Measurements from ENCODE around the gene OXGR1.
A peak's percentile ranks its signal among the peaks of the same experiment; 100 is the strongest.
"Not testable (repeated sequence)": the region's sequence is repeated elsewhere in the genome, so short reads cannot be mapped to it uniquely, and the experiment has no call there.

Gene OXGR1

GRCh38 chr13:97028441-97029299 is 34.4 kb upstream of the OXGR1 start:
- Histone ChIP-seq H3K36me3 (replicated peaks; ENCODE audit: low read depth, low read length) (no peaks in the 10 kb centered on the region), H3K79me2 (ENCODE audit: low read length) (no peaks in the 10 kb centered on the region), H3K4me1 (ENCODE audit: low read length) (peaks cover 34% of the 10 kb centered on the region), H2AFZ (ENCODE audit: low read depth, low read length) (no peak overlapping the region), H3K4me2 (ENCODE audit: low read length) (peak overlapping the region; percentile 79), H3K27me3 (ENCODE audit: low read depth, low read length) (no peaks in the 10 kb centered on the region), H3K27ac (ENCODE audit: low read length) (peak overlapping the region; percentile 95), H3K9ac (ENCODE audit: low read length) (peak overlapping the region; percentile 66), H3K4me3 (ENCODE audit: low read length) (peak overlapping the region; percentile 71), H4K20me1 (ENCODE audit: insufficient read depth, low read length) (no peaks in the 10 kb centered on the region), H3K9me3 (ENCODE audit: insufficient read depth, low read length) (no peaks in the 10 kb centered on the region)
- peak; percentile 95 for TF ChIP-seq CTCF (IDR thresholded peaks at IDR 0.05; ENCODE audit: low read depth, low read length)
- no peak for TF ChIP-seq EZH2phosphoT487 (IDR thresholded peaks at IDR 0.05; ENCODE audit: low read depth)

- H3K4me2 ChIP-seq (ENCODE audit: low read length): no peak overlapping the region
- H3K4me3 ChIP-seq (ENCODE audit: low read length): no peak overlapping the region
- no peaks in the 10 kb centered on the region for H3K79me2 ChIP-seq (ENCODE audit: low read length)
- no peaks in the 10 kb centered on the region for H3K36me3 ChIP-seq (replicated peaks; ENCODE audit: low read depth, low read length)
- H3K27me3 ChIP-seq (ENCODE audit: low read depth, low read length): 0 out of 2 replicates have a peak, but pooled peaks cover 3% of the 10 kb centered on the region
- peaks cover 34% of the 10 kb centered on the region for H3K4me1 ChIP-seq (ENCODE audit: low read length)
- no peaks in the 10 kb centered on the region for H4K20me1 ChIP-seq (ENCODE audit: insufficient read depth, low read length)
- no peak overlapping the region for H2AFZ ChIP-seq (ENCODE audit: low read depth, low read length)
- TF ChIP-seq EZH2phosphoT487 (IDR thresholded peaks at IDR 0.05; ENCODE audit: low read depth): no peak
- TF ChIP-seq CTCF (IDR thresholded peaks at IDR 0.05; ENCODE audit: low read depth, low read length): no peak
- no peaks in the 10 kb centered on the region for H3K9me3 ChIP-seq (ENCODE audit: insufficient read depth, low read length)
- no peak overlapping the region for H3K9ac ChIP-seq (ENCODE audit: low read length)
- H3K27ac ChIP-seq (ENCODE audit: low read length): no peak overlapping the region
Observed at GRCh38 chr13:97027162-97027554, 32.9 kb upstream of the OXGR1 start.

- Histone ChIP-seq H2AFZ (ENCODE audit: low read depth, low read length) (no peak overlapping the region), H3K9me3 (ENCODE audit: insufficient read depth, low read length) (no peaks in the 10 kb centered on the region), H3K36me3 (replicated peaks; ENCODE audit: low read depth, low read length) (no peaks in the 10 kb centered on the region), H3K27ac (ENCODE audit: low read length) (no peak overlapping the region), H3K4me3 (ENCODE audit: low read length) (no peak overlapping the region), H3K27me3 (ENCODE audit: low read depth, low read length) (0 out of 2 replicates have a peak, but pooled peaks cover 3% of the 10 kb centered on the region), H3K9ac (ENCODE audit: low read length) (no peak overlapping the region), H3K79me2 (ENCODE audit: low read length) (no peaks in the 10 kb centered on the region), H3K4me2 (ENCODE audit: low read length) (no peak overlapping the region), H4K20me1 (ENCODE audit: insufficient read depth, low read length) (no peaks in the 10 kb centered on the region), H3K4me1 (ENCODE audit: low read length) (peaks cover 34% of the 10 kb centered on the region)
- TF ChIP-seq EZH2phosphoT487 (IDR thresholded peaks at IDR 0.05; ENCODE audit: low read depth): no peak
- TF ChIP-seq CTCF (IDR thresholded peaks at IDR 0.05; ENCODE audit: low read depth, low read length): no peak
Observed at GRCh38 chr13:97026531-97027161, 32.4 kb upstream of the OXGR1 start.

GRCh38 chr13:97023812-97024211 is 29.5 kb upstream of the OXGR1 start:
- not testable (repeated sequence) for H3K4me3 ChIP-seq (ENCODE audit: low read length); H3K9me3 ChIP-seq (ENCODE audit: insufficient read depth, low read length); H3K79me2 ChIP-seq (ENCODE audit: low read length); H4K20me1 ChIP-seq (ENCODE audit: insufficient read depth, low read length); H3K9ac ChIP-seq (ENCODE audit: low read length); H2AFZ ChIP-seq (ENCODE audit: low read depth, low read length); H3K27ac ChIP-seq (ENCODE audit: low read length); H3K4me2 ChIP-seq (ENCODE audit: low read length); H3K36me3 ChIP-seq (replicated peaks; ENCODE audit: low read depth, low read length)
- H3K27me3 ChIP-seq (ENCODE audit: low read depth, low read length): peaks cover 28% of the 10 kb centered on the region
- H3K4me1 ChIP-seq (ENCODE audit: low read length): peaks cover 12% of the 10 kb centered on the region

Data from OCI-LY3 (cell line).